Psoas muscle (tissue), 8 donors: ENCODE measurements around the gene SCN2A. TPM values are rescaled to one million over a fixed set of nuclear protein-coding genes. Genes with fewer than 3 reads are reported as not detected.
"Not testable (repeated sequence)": the region's sequence is repeated elsewhere in the genome, so short reads cannot be mapped to it uniquely, and the experiment has no call there.

Experiments
- ATAC-seq, 4 donors: fragments of 200-7000 bp; cut with Tn5 transposase; one replicate each; pipeline ENCODE4 v1.9.1; 2020; ENCODE audit warnings: moderate library complexity in 3 of 4, mild to moderate bottlenecking in 2 of 4
- DNase-seq, 2 donors: peaks; one replicate each; pipeline ENCODE4 v3.0.0-alpha.2; 2020
- H3K27ac ChIP-seq: fragments of 200-600 bp; one replicate; pipeline ENCODE4 v1.8.0; 2022
- H3K27me3 ChIP-seq, 3 donors: fragments of 200-600 bp in 1 of 3; one replicate each; pipeline versions ENCODE4 v1.6.1 to v1.8.0; 2013 to 2022; ENCODE audit warnings: low read length in 2 of 3, mild to moderate bottlenecking in 2 of 3, moderate library complexity in 1 of 3; ENCODE audit not compliant: insufficient read depth in 3 of 3
- H3K36me3 ChIP-seq, 2 donors: fragments of 200-600 bp in 1 of 2; one replicate each; pipeline versions ENCODE4 v1.6.1 to v1.8.0; 2013 to 2022; ENCODE audit warnings: low read depth in 1 of 2, mild to moderate bottlenecking in 1 of 2, moderate library complexity in 1 of 2; ENCODE audit not compliant: insufficient read depth in 1 of 2
- H3K4me1 ChIP-seq: fragments of 200-600 bp; one replicate; pipeline ENCODE4 v1.8.0; 2022
- H3K4me3 ChIP-seq: fragments of 200-600 bp; one replicate; pipeline ENCODE4 v1.8.0; 2022; ENCODE audit warnings: mild to moderate bottlenecking
- H3K9me3 ChIP-seq: fragments of 200-600 bp; one replicate; pipeline ENCODE4 v1.8.0; 2022
- WGBS, 3 donors: extraction: QIAGEN DNeasy Blood & Tissue Kit; methylation state at CpG; one replicate each; pipeline versions ENCODE4 v1.1.6 to v1.1.7; 2013; 5-methylcytosine and 5-hydroxymethylcytosine counted together
- intact Hi-C, 2 donors: fragments of 100-400 bp; cut with DNase I; formaldehyde crosslinking; loops; one replicate each; pipeline versions ENCODE4 v1.11.0 to v1.14.2; 2022
- polyA plus RNA-seq, 3 donors: library from polyadenylated mRNA; stranded (reverse); fragments of 200-250 nt; gene quantifications; one replicate each; pipeline ENCODE4 v1.2.3, GENCODE V29; 2013
- total RNA-seq, 4 donors: library from RNA; stranded (reverse); fragmentation: NEBNext Ultra II Directional in 2 of 4; extraction: Animal tissue kit (Norgen Biotek cat#: 25700) in 2 of 4; gene quantifications; one replicate each; pipeline versions ENCODE4 v1.2.1 to v1.2.4, GENCODE V29; 2021 to 2023
- TF ChIP-seq, protein P1 (sequence below): fragments of 200-600 bp; IDR thresholded peaks from one replicate; pipeline ENCODE4 v1.8.0; 2022; ENCODE audit warnings: antibody characterized with exemption
- donor health status: healthy with polysubstance abuse.
- donor health status: DM: no; HTN: no; CAD: no; lungs with moderate emphysema.
- donor health status: Bipolar disorder and iron deficiency.
- donor health status: healthy.
- donor health status: DM: yes; HTN: yes; CAD: no.
- donor health status: DM: no; HTN: no; CAD: no.
- donor health status: DM: no; HTN: no; CAD: no.
- donor health status: DM: yes; HTN: yes; CAD: no.

SCN2A gene
- total and polyA plus RNA-seq, 7 donors: under 0.01 to 0.03 TPM; not detected in 5

DNA sequence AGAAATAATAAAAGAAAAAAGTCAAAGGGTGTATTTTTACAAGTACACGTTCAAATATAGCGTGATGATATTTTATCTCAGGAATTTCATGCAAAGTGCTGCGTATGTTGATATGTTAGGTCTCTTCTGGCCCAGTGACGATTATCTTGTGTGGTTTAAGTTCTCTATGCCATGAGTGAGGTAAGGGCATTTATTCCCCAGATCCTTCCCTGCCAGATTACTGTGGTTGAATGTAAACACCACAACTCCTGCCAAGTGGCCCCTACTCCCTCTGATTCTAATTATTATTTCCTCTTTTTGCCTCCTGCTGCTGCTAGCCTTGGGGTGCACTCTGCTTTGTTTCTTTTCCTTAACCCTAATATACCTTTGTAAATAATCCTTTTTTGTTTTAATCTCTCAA, 12.2 kb downstream of the SCN2A start:
- Histone ChIP-seq H3K27me3 (no peaks in the 10 kb centered on the region), H3K9me3 (no peaks in the 10 kb centered on the region), H3K4me1 (no peaks in the 10 kb centered on the region), H3K36me3 (no peaks in the 10 kb centered on the region), H3K27ac (no peak overlapping the region), H3K4me3 (no peak overlapping the region)
- TF ChIP-seq, protein P1, sequence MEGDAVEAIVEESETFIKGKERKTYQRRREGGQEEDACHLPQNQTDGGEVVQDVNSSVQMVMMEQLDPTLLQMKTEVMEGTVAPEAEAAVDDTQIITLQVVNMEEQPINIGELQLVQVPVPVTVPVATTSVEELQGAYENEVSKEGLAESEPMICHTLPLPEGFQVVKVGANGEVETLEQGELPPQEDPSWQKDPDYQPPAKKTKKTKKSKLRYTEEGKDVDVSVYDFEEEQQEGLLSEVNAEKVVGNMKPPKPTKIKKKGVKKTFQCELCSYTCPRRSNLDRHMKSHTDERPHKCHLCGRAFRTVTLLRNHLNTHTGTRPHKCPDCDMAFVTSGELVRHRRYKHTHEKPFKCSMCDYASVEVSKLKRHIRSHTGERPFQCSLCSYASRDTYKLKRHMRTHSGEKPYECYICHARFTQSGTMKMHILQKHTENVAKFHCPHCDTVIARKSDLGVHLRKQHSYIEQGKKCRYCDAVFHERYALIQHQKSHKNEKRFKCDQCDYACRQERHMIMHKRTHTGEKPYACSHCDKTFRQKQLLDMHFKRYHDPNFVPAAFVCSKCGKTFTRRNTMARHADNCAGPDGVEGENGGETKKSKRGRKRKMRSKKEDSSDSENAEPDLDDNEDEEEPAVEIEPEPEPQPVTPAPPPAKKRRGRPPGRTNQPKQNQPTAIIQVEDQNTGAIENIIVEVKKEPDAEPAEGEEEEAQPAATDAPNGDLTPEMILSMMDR: no peak
- ATAC-seq (no peak), DNase-seq (no peak)
- intact Hi-C loops: no loop called here
- 77 to 85% (median 81%) methylated on average over 4 of the region's 4 CpGs for WGBS, 3 donors

DNA sequence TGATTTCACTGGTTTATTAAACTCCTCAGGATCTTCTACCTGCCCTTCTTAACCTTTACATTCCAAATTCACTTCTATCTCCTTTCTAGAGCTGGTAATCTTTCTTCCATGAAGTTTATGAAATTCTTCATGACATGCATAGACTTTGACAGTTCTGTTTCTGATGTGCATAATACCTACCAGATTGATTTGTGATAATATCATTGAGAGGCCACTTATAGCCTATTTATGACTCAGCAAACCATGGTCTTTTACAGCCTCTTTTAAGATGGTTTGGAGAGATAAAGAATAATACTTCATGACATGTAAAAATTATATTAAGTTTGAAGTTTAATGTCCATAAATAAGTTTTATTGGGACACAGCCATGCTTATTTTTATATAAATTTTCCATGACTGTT, 14.0 kb downstream of the SCN2A start:
- no peaks in the 10 kb centered on the region for H3K36me3 ChIP-seq
- TF ChIP-seq, protein P1: no peak
- no peaks in the 10 kb centered on the region for H3K9me3 ChIP-seq
- no peaks in the 10 kb centered on the region for H3K4me1 ChIP-seq
- no peak overlapping the region for H3K27ac ChIP-seq
- no peaks in the 10 kb centered on the region for H3K27me3 ChIP-seq
- ATAC-seq (no peak), DNase-seq (no peak)
- H3K4me3 ChIP-seq: no peak overlapping the region
- intact Hi-C loops: no loop called here

DNA sequence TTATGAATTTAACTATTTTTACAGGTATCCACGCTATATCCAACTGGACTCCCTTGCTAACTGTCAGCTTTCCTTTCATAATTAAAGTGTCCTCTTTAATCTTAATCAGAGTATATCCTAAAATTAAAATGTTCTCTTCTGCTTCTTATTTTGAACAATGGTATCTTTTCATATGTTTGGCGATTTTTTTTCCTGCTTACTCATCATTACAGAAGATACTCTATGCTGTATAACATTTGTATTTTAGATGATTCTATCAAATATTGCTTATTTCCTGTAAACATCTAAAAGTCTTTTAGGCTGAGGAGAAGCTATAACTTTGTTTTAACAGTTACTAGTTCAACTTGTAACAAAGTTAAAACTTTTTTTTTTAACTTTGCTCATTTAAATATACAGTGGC, 17.4 kb downstream of the SCN2A start:
- H3K9me3 ChIP-seq: no peaks in the 10 kb centered on the region
- TF ChIP-seq, protein P1: no peak
- H3K36me3 ChIP-seq: no peaks in the 10 kb centered on the region
- no peaks in the 10 kb centered on the region for H3K27me3 ChIP-seq
- DNase-seq (no peak), ATAC-seq (no peak)
- H3K27ac ChIP-seq: no peak overlapping the region
- WGBS, 3 donors: 92 to 95% (median 94%) methylated on average over 2 of the region's 2 CpGs
- no peak overlapping the region for H3K4me3 ChIP-seq
- H3K4me1 ChIP-seq: no peaks in the 10 kb centered on the region
- intact Hi-C loops: no loop called here

DNA sequence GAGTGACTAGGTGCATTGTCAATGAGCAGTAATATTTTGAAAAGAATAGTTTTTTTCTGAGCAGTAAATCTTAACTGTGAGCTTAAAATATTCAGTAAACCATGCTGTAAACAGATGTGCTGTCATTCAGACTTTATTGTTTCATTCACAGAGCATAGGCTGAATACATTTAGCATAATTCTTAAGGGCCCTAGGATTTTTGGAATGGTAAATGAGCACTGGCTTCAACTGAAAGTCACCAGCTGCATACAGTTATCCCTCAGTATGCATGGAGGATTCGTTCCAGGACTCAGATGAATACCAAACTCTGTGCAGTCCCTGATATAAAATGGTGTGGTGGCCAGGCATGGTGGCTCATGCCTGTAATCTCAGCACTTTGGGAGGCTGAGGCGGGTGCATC, 21.1 kb downstream of the SCN2A start:
- H3K27me3 ChIP-seq, H3K4me1 ChIP-seq, H3K4me3 ChIP-seq, H3K27ac ChIP-seq, H3K36me3 ChIP-seq, intact Hi-C loops, H3K9me3 ChIP-seq, DNase-seq, ATAC-seq: not testable (repeated sequence)
- WGBS, 3 donors: 76 to 81% (median 79%) methylated on average over 2 of the region's 2 CpGs

DNA sequence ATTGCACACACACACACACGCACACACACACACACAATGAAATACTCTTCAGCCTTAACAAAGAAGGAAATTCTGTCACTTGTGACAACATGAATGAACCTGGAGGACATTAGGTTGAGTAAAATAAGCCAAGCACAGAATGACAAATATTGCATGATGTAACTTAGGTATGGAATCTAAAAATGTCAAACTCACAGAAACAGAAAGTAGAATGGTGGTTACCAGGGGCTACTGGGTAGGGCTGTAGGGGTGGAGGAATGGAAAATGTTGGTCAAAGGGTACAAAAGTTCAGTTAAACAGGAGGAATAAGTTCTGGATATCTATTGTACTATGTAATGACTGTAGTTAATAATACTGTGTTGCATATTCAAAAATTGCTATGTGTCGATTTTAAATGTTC, 29.5 kb downstream of the SCN2A start:
- TF ChIP-seq, protein P1: no peak
- no peak overlapping the region for H3K27ac ChIP-seq
- no peaks in the 10 kb centered on the region for H3K4me1 ChIP-seq
- H3K4me3 ChIP-seq: no peak overlapping the region
- no peak for ATAC-seq
- DNase-seq: no peak
- intact Hi-C loops: no loop called here
- 78 to 84% (median 81%) methylated on average over 2 of the region's 2 CpGs for WGBS, 3 donors
- no peaks in the 10 kb centered on the region for H3K9me3 ChIP-seq
- no peaks in the 10 kb centered on the region for H3K27me3 ChIP-seq
- no peaks in the 10 kb centered on the region for H3K36me3 ChIP-seq
